ENCODE measurements around the gene ZSCAN12. TPM values are rescaled to one million over a fixed set of nuclear protein-coding genes. Genes with fewer than 3 reads are reported as not detected.
A peak's percentile ranks its signal among the peaks of the same experiment; 100 is the strongest.
"Not testable (repeated sequence)": the region's sequence is repeated elsewhere in the genome, so short reads cannot be mapped to it uniquely, and the experiment has no call there.

The ZSCAN12 gene
- total RNA-seq, 2 donors from 2014 or later: 5.9 to 10.2 TPM

DNA sequence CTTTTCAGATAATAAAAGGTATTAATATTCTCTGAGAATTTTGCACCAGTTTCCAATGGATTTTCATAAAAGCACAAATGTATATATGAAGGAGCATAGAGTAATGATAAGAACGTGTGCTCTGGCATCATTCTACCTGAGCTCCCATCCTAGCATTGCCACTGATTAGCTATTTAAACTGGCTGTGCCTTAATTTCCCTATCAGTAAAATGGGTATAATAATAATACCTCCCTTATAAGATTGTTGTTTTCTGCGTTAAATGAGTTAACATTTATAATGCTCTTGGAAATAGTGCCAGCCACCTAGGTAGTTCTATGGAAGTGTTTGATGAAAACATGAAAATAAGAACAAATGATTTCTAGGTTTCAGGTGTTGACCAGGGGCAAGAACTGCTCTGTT, 38.6 kb downstream of the ZSCAN12 start:
- H3K4me1 ChIP-seq (replicated peaks): no peaks in the 10 kb centered on the region
- intact Hi-C loops (cut with DNase I): no loop called here
- H3K27ac ChIP-seq: no peak overlapping the region
- DNase-seq (ENCODE audit: low spot score): no peak
- peaks cover 0 to 8% of the 10 kb centered on the region in 2 donors for H3K36me3 ChIP-seq
- no peak overlapping the region for H3K4me3 ChIP-seq
- H3K9me3 ChIP-seq: no peaks in the 10 kb centered on the region
- TF ChIP-seq, protein P1, sequence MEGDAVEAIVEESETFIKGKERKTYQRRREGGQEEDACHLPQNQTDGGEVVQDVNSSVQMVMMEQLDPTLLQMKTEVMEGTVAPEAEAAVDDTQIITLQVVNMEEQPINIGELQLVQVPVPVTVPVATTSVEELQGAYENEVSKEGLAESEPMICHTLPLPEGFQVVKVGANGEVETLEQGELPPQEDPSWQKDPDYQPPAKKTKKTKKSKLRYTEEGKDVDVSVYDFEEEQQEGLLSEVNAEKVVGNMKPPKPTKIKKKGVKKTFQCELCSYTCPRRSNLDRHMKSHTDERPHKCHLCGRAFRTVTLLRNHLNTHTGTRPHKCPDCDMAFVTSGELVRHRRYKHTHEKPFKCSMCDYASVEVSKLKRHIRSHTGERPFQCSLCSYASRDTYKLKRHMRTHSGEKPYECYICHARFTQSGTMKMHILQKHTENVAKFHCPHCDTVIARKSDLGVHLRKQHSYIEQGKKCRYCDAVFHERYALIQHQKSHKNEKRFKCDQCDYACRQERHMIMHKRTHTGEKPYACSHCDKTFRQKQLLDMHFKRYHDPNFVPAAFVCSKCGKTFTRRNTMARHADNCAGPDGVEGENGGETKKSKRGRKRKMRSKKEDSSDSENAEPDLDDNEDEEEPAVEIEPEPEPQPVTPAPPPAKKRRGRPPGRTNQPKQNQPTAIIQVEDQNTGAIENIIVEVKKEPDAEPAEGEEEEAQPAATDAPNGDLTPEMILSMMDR (IDR thresholded peaks at IDR 0.05): no peak
- no peak for TF ChIP-seq POLR2AphosphoS5 (IDR thresholded peaks at IDR 0.05)
- no peak for TF ChIP-seq POLR2A (IDR thresholded peaks at IDR 0.05)
- WGBS: 91% methylated on average over 2 of the region's 2 CpGs
- H3K27me3 ChIP-seq (replicated peaks; ENCODE audit: insufficient read depth): no peaks in the 10 kb centered on the region

DNA sequence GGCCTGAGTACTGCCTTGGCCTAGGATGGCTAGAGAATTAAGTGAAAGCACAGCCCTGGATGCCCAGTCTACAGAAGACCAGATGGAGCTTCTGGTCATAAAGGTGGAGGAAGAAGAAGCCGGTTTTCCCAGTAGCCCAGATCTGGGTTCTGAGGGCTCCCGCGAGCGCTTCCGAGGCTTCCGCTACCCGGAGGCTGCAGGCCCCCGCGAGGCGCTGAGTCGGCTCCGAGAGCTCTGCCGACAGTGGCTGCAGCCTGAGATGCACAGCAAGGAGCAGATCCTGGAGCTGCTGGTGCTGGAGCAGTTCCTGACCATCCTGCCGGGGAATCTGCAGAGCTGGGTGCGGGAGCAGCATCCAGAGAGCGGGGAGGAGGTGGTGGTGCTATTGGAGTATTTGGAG, 40.0 kb downstream of the ZSCAN12 start:
- not testable (repeated sequence) for H3K36me3 ChIP-seq; H3K9me3 ChIP-seq; H3K4me3 ChIP-seq; DNase-seq (ENCODE audit: low spot score); H3K4me1 ChIP-seq (replicated peaks); H3K27me3 ChIP-seq (replicated peaks; ENCODE audit: insufficient read depth); H3K27ac ChIP-seq
- 94% methylated on average over 11 of the region's 16 CpGs for WGBS
- intact Hi-C loops (cut with DNase I): loop anchor here (10.0 kb wide), 1 partner anchor 135 kb away; the partner anchor contains the start of gene ZSCAN9

DNA sequence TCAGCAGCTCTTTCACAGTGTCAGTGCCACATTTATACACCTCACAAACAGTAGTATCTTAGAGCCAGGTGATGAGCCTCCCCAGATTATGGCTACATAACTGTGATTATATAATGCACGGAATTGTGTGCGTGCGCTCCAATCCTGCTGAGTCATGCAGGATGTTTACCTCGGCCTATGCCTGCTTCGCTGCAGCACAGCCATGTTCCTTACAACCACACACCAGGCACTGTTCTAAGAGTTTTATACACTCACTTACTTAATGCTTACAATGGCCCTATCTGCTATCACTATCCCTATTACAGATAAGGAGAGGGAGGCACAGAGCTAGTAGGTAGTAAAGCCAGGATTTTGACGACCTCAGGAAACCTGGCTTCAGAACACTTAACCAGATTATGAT, 42.5 kb downstream of the ZSCAN12 start:
- no peak for DNase-seq (ENCODE audit: low spot score)
- Histone ChIP-seq H3K4me1 (replicated peaks) (peaks cover 4% of the 10 kb centered on the region), H3K36me3 (no peaks in the 10 kb centered on the region), H3K27me3 (replicated peaks; ENCODE audit: insufficient read depth) (no peaks in the 10 kb centered on the region), H3K9me3 (no peaks in the 10 kb centered on the region), H3K27ac (no peak overlapping the region), H3K4me3 (no peak overlapping the region)
- intact Hi-C loops (cut with DNase I): loop anchor here (10.0 kb wide), 1 partner anchor 132 kb away; the partner anchor contains the start of gene ZSCAN9
- TF ChIP-seq POLR2A (IDR thresholded peaks at IDR 0.05) (no peak), POLR2AphosphoS5 (IDR thresholded peaks at IDR 0.05) (no peak)
- TF ChIP-seq, protein P1 (IDR thresholded peaks at IDR 0.05): no peak
- WGBS: 77% methylated on average over 6 of the region's 6 CpGs

DNA sequence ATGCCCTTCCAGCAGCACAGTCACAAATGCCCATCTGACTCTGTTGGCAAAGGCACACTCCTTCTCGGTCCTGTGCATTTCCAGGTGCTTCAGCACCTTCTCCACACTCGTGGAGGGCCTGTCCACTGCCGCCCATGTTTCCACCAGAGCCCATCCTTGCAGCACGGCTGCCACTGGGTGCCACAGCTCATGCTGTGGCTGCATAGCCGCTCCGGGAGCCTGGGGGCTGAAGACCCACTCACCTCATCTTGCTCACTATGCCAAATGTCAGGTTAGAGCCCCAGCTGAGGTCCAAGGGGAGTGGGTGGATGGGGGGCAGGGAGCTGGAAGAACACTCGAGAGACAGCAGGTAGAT, 42.9 kb downstream of the ZSCAN12 start:
- H3K27ac ChIP-seq: peak overlapping the region; percentile 85 to 87
- intact Hi-C loops (cut with DNase I): loop anchor here (10.0 kb wide), 1 partner anchor 132 kb away; the partner anchor contains the start of gene ZSCAN9
- 77% methylated on average over 7 of the region's 7 CpGs for WGBS
- H3K36me3 ChIP-seq: no peaks in the 10 kb centered on the region
- no peaks in the 10 kb centered on the region for H3K27me3 ChIP-seq (replicated peaks; ENCODE audit: insufficient read depth)
- no peak for DNase-seq (ENCODE audit: low spot score)
- H3K9me3 ChIP-seq: no peaks in the 10 kb centered on the region
- TF ChIP-seq POLR2AphosphoS5 (IDR thresholded peaks at IDR 0.05) (no peak), POLR2A (IDR thresholded peaks at IDR 0.05) (no peak)
- TF ChIP-seq, protein P1 (IDR thresholded peaks at IDR 0.05): no peak
- peaks cover 4% of the 10 kb centered on the region for H3K4me1 ChIP-seq (replicated peaks)
- H3K4me3 ChIP-seq: no peak overlapping the region

DNA sequence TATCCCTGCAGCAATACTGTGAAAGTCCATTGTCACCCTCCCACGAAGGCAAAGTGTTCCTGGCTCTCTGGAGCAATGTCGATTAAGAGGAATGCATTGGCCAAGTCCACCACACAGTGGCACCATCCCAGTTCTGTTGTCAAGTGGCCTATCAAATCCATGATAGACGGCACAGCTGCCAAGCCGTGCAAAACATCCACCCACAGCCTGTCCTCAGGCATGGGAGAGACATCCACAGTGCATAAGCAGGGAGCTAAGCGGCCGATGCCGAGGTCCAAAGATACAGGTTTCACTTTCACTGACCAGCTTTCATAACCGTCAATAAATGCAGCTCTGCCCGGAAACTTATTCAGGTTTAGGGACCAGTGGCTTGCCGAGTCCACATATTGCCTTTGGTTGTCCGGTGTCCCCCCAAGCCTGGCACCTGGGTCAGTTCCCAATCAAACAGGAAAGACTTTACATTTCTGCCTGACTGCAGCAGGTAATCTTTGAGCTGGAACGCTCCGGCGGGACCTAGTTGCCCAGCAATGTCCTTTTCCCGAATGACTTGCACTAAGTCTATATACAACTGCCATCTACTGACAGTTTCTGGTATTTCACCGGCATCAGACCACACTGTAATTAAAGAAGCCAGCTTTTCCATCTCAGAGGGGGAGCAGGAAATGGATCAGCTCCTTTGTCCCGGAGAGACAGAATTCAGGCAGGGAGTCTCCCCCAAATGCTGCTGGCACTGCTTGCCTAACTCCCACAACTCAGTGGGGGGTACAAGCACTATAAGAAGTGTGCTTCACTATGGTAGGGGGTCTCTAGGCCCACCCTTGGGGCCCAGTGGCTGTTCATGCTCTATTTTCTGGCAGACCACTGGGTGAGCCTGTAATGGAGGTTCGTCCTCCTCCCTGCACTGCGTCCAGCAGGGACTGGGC, 43.5 kb downstream of the ZSCAN12 start:
- Histone ChIP-seq H3K9me3 (no peaks in the 10 kb centered on the region), H3K27ac (peak overlapping the region; percentile 85 to 87), H3K36me3 (no peaks in the 10 kb centered on the region), H3K4me1 (replicated peaks) (peaks cover 4% of the 10 kb centered on the region), H3K27me3 (replicated peaks; ENCODE audit: insufficient read depth) (no peaks in the 10 kb centered on the region), H3K4me3 (peak overlapping the region; percentile 41 to 46)
- intact Hi-C loops (cut with DNase I): loop anchor here (10.0 kb wide), 1 partner anchor 131 kb away; the partner anchor contains the start of gene ZSCAN9
- WGBS: 2% methylated on average over 19 of the region's 19 CpGs
- TF ChIP-seq POLR2A (IDR thresholded peaks at IDR 0.05): no peak
- peak; percentile 70 for TF ChIP-seq POLR2AphosphoS5 (IDR thresholded peaks at IDR 0.05)
- TF ChIP-seq, protein P1 (IDR thresholded peaks at IDR 0.05): peak; percentile 77 to 91 (median 88)
- peak; percentile 91 for DNase-seq (ENCODE audit: low spot score)
